HEK293 (cell line): ENCODE results near the gene KRTAP12-4.

Source experiments
- ZNF777 ChIP-seq: fragments of 450-650 bp; formaldehyde crosslinking; IDR thresholded peaks from 2 replicates; pipeline ENCODE4 v1.5.1; 2017; ENCODE audit warnings: missing biosample characterization, missing genetic modification characterization, borderline replicate concordance
- TF ChIP-seq, protein P1 (sequence below): fragments of 450-650 bp; formaldehyde crosslinking; IDR thresholded peaks from 2 replicates; pipeline ENCODE4 v1.5.1; 2016; ENCODE audit warnings: missing biosample characterization, missing genetic modification characterization
- TF ChIP-seq, protein P2 (sequence below): fragments of 450-650 bp; formaldehyde crosslinking; IDR thresholded peaks from 2 replicates; pipeline ENCODE4 v1.5.1; 2016; ENCODE audit warnings: missing biosample characterization, missing genetic modification characterization
- TF ChIP-seq, protein P3 (sequence below): fragments of 450-650 bp; formaldehyde crosslinking; IDR thresholded peaks from 2 replicates; pipeline ENCODE4 v1.5.1; 2016; ENCODE audit warnings: missing biosample characterization, missing genetic modification characterization

- TF ChIP-seq ZNF777 (tag by site-specific recombination), result no peak
- TF ChIP-seq, protein P1, sequence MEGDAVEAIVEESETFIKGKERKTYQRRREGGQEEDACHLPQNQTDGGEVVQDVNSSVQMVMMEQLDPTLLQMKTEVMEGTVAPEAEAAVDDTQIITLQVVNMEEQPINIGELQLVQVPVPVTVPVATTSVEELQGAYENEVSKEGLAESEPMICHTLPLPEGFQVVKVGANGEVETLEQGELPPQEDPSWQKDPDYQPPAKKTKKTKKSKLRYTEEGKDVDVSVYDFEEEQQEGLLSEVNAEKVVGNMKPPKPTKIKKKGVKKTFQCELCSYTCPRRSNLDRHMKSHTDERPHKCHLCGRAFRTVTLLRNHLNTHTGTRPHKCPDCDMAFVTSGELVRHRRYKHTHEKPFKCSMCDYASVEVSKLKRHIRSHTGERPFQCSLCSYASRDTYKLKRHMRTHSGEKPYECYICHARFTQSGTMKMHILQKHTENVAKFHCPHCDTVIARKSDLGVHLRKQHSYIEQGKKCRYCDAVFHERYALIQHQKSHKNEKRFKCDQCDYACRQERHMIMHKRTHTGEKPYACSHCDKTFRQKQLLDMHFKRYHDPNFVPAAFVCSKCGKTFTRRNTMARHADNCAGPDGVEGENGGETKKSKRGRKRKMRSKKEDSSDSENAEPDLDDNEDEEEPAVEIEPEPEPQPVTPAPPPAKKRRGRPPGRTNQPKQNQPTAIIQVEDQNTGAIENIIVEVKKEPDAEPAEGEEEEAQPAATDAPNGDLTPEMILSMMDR (tag by site-specific recombination), result no peak
- TF ChIP-seq, protein P2, sequence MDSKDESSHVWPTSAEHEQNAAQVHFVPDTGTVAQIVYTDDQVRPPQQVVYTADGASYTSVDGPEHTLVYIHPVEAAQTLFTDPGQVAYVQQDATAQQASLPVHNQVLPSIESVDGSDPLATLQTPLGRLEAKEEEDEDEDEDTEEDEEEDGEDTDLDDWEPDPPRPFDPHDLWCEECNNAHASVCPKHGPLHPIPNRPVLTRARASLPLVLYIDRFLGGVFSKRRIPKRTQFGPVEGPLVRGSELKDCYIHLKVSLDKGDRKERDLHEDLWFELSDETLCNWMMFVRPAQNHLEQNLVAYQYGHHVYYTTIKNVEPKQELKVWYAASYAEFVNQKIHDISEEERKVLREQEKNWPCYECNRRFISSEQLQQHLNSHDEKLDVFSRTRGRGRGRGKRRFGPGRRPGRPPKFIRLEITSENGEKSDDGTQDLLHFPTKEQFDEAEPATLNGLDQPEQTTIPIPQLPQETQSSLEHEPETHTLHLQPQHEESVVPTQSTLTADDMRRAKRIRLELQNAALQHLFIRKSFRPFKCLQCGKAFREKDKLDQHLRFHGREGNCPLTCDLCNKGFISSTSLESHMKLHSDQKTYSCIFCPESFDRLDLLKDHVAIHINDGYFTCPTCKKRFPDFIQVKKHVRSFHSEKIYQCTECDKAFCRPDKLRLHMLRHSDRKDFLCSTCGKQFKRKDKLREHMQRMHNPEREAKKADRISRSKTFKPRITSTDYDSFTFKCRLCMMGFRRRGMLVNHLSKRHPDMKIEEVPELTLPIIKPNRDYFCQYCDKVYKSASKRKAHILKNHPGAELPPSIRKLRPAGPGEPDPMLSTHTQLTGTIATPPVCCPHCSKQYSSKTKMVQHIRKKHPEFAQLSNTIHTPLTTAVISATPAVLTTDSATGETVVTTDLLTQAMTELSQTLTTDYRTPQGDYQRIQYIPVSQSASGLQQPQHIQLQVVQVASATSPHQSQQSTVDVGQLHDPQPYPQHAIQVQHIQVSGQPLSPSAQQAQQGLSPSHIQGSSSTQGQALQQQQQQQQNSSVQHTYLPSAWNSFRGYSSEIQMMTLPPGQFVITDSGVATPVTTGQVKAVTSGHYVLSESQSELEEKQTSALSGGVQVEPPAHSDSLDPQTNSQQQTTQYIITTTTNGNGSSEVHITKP, result no peak
- TF ChIP-seq, protein P3, sequence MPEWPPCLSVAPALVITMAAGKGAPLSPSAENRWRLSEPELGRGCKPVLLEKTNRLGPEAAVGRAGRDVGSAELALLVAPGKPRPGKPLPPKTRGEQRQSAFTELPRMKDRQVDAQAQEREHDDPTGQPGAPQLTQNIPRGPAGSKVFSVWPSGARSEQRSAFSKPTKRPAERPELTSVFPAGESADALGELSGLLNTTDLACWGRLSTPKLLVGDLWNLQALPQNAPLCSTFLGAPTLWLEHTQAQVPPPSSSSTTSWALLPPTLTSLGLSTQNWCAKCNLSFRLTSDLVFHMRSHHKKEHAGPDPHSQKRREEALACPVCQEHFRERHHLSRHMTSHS (tag by site-specific recombination), result no peak
Measured at GRCh38 chr21:44686000-44686781, 31.7 kb upstream of the KRTAP12-4 start.
